H9 (cell line): ENCODE results near the gene RNF217. TPM values are rescaled to one million over a fixed set of nuclear protein-coding genes. Genes with fewer than 3 reads are reported as not detected.

Source experiments
- DNase-seq: peaks from one replicate; pipeline ENCODE4 v3.0.0-alpha.2; 2017
- H2AFZ ChIP-seq: one replicate; pipeline ENCODE4 v1.6.1; 2013; ENCODE audit warnings: mild to moderate bottlenecking, low read length, control low read depth, moderate library complexity
- H2AK5ac ChIP-seq: 2 replicates; pipeline ENCODE4 v1.6.1; 2013; ENCODE audit warnings: low read length, control low read depth, mixed read lengths; ENCODE audit not compliant: insufficient read length
- H2BK120ac ChIP-seq: one replicate; pipeline ENCODE4 v1.6.1; 2013; ENCODE audit warnings: low read depth, mild to moderate bottlenecking, low read length, control low read depth, inconsistent platforms; ENCODE audit not compliant: poor library complexity, severe bottlenecking
- H2BK12ac ChIP-seq: 2 replicates; pipeline ENCODE4 v1.6.1; 2013; ENCODE audit warnings: low read length, control low read depth, mixed read lengths, low read depth; ENCODE audit not compliant: insufficient read length
- H2BK15ac ChIP-seq: 2 replicates; pipeline ENCODE4 v1.6.1; 2013; ENCODE audit warnings: low read depth, low read length, control low read depth
- H2BK20ac ChIP-seq: one replicate; pipeline ENCODE4 v1.6.1; 2013; ENCODE audit warnings: low read depth, mild to moderate bottlenecking, low read length, control low read depth, inconsistent platforms; ENCODE audit not compliant: poor library complexity, severe bottlenecking
- H2BK5ac ChIP-seq: 2 replicates; pipeline ENCODE4 v1.6.1; 2013; ENCODE audit warnings: low read length, control low read depth, mixed read lengths; ENCODE audit not compliant: insufficient read length
- H3K14ac ChIP-seq: 2 replicates; pipeline ENCODE4 v1.6.1; 2013; ENCODE audit warnings: low read length, control low read depth; ENCODE audit not compliant: insufficient read depth
- H3K18ac ChIP-seq: 2 replicates; pipeline ENCODE4 v1.6.1; 2013; ENCODE audit warnings: low read depth, mild to moderate bottlenecking, mixed read lengths, low read length, control low read depth; ENCODE audit not compliant: insufficient read length
- H3K23ac ChIP-seq: 2 replicates; pipeline ENCODE4 v1.6.1; 2013; ENCODE audit warnings: low read length, control low read depth, mixed read lengths, low read depth; ENCODE audit not compliant: insufficient read length
- H3K23me2 ChIP-seq: 2 replicates; pipeline ENCODE4 v1.6.1; 2013; ENCODE audit warnings: low read depth, mild to moderate bottlenecking, mixed read lengths, low read length, control low read depth; ENCODE audit not compliant: insufficient read length, poor library complexity, severe bottlenecking
- H3K27ac ChIP-seq: 2 replicates; pipeline ENCODE4 v1.5.1; 2013; ENCODE audit warnings: low read length, control low read depth, mixed read lengths, low read depth; ENCODE audit not compliant: insufficient read length
- H3K27me3 ChIP-seq: 2 replicates; pipeline ENCODE4 v1.6.1; 2013; ENCODE audit warnings: low read length, control low read depth, inconsistent platforms; ENCODE audit not compliant: insufficient read depth
- H3K4ac ChIP-seq: 2 replicates; pipeline ENCODE4 v1.6.1; 2013; ENCODE audit warnings: low read depth, mild to moderate bottlenecking, control low read depth, inconsistent platforms, low read length, moderate library complexity
- H3K4me1 ChIP-seq: 2 replicates; pipeline ENCODE4 v1.6.1; 2013; ENCODE audit warnings: low read length, control low read depth, inconsistent platforms; ENCODE audit not compliant: insufficient read depth
- H3K4me2 ChIP-seq: 2 replicates; pipeline ENCODE4 v1.6.1; 2013; ENCODE audit warnings: low read length, control low read depth, mixed read lengths; ENCODE audit not compliant: insufficient read length, insufficient read depth
- H3K56ac ChIP-seq: 2 replicates; pipeline ENCODE4 v1.6.1; 2013; ENCODE audit warnings: low read depth, mild to moderate bottlenecking, mixed read lengths, low read length, control low read depth; ENCODE audit not compliant: insufficient read length
- H3K79me1 ChIP-seq: 2 replicates; pipeline ENCODE4 v1.6.1; 2013; ENCODE audit warnings: low read depth, mild to moderate bottlenecking, moderate library complexity, low read length, control low read depth, inconsistent platforms; ENCODE audit not compliant: insufficient read depth, poor library complexity, severe bottlenecking
- H3K79me2 ChIP-seq: 2 replicates; pipeline ENCODE4 v1.6.1; 2013; ENCODE audit warnings: low read length, control low read depth, inconsistent platforms; ENCODE audit not compliant: insufficient read depth
- H3K9ac ChIP-seq: 2 replicates; pipeline ENCODE4 v1.6.1; 2013; ENCODE audit warnings: low read length, control low read depth, mixed read lengths; ENCODE audit not compliant: insufficient read length; ENCODE audit errors: extremely low read depth
- H3K9me3 ChIP-seq: one replicate; pipeline ENCODE4 v1.6.1; 2013; ENCODE audit warnings: low read depth, low read length, inconsistent platforms; ENCODE audit not compliant: control insufficient read depth
- H3T11ph ChIP-seq: one replicate; pipeline ENCODE4 v1.6.1; 2013; ENCODE audit warnings: mild to moderate bottlenecking, low read length, control low read depth, inconsistent platforms
- H4K20me1 ChIP-seq: one replicate; pipeline ENCODE4 v1.6.1; 2013; ENCODE audit not compliant: control insufficient read depth, insufficient read length, insufficient read depth
- H4K5ac ChIP-seq: 2 replicates; pipeline ENCODE4 v1.6.1; 2013; ENCODE audit warnings: low read depth, mild to moderate bottlenecking, mixed read lengths, low read length, control low read depth; ENCODE audit not compliant: insufficient read length
- H4K8ac ChIP-seq: replicated peaks from 2 replicates; pipeline ENCODE4 v1.6.1; 2013; ENCODE audit warnings: low read length, control low read depth, mixed read lengths, low read depth; ENCODE audit not compliant: insufficient read length
- H4K91ac ChIP-seq: 2 replicates; pipeline ENCODE4 v1.6.1; 2013; ENCODE audit warnings: low read depth, mild to moderate bottlenecking, moderate library complexity, mixed read lengths, low read length, control low read depth; ENCODE audit not compliant: insufficient read length
- H3K27ac Mint-ChIP-seq, 3 experiments: 2 replicates in 2 of 3; 3 replicates in 1 of 3; pipeline ENCODE4 v1.8.0; 2020 to 2021; ENCODE audit warnings: mixed read lengths in 3 of 3, mild to moderate bottlenecking in 1 of 3, moderate library complexity in 1 of 3
- H3K27me3 Mint-ChIP-seq: 2 replicates; pipeline ENCODE4 v1.8.0; 2021; ENCODE audit warnings: low read depth, mild to moderate bottlenecking, moderate library complexity, mixed read lengths
- H3K36me3 Mint-ChIP-seq, 3 experiments: 2 replicates in 2 of 3; 3 replicates in 1 of 3; pipeline ENCODE4 v1.8.0; 2020 to 2021; ENCODE audit warnings: low read depth in 3 of 3, mixed read lengths in 3 of 3; ENCODE audit not compliant: insufficient read depth in 1 of 3
- H3K4me1 Mint-ChIP-seq, 2 experiments: 2 replicates each; pipeline ENCODE4 v1.8.0; 2020; ENCODE audit warnings: mixed read lengths in 2 of 2
- H3K4me3 Mint-ChIP-seq, 2 experiments: 2 replicates in 1 of 2; 3 replicates in 1 of 2; pipeline ENCODE4 v1.8.0; 2020 to 2021; ENCODE audit warnings: mild to moderate bottlenecking in 2 of 2, mixed read lengths in 2 of 2, moderate library complexity in 1 of 2
- H3K9me3 Mint-ChIP-seq, 2 experiments: 2 replicates in 1 of 2; 3 replicates in 1 of 2; pipeline ENCODE4 v1.8.0; 2020; ENCODE audit warnings: mild to moderate bottlenecking in 2 of 2, mixed read lengths in 2 of 2, moderate library complexity in 1 of 2
- CTCF ChIP-seq: fragments of 200-600 bp; sonication (generic); conservative IDR thresholded peaks from 3 replicates; pipeline ENCODE4 v1.8.0; 2021; ENCODE audit warnings: antibody characterized with exemption, mild to moderate bottlenecking
- WGBS: extraction: QIAGEN DNeasy Blood & Tissue Kit; methylation state at CpG from one replicate; pipeline ENCODE4 v1.1.7; 2013; ENCODE audit warnings: missing lambda C conversion rate, low lambda C conversion rate, mixed read lengths; ENCODE audit not compliant: insufficient read length; ENCODE audit errors: extremely low coverage; 5-methylcytosine and 5-hydroxymethylcytosine counted together
- total RNA-seq: library from RNA; stranded (reverse); gene quantifications from 2 replicates; pipeline ENCODE4 v1.2.1, GENCODE V29; 2021

Gene RNF217
- total RNA-seq, 1 experiment from 2014 or later = 9.6 TPM

DNA sequence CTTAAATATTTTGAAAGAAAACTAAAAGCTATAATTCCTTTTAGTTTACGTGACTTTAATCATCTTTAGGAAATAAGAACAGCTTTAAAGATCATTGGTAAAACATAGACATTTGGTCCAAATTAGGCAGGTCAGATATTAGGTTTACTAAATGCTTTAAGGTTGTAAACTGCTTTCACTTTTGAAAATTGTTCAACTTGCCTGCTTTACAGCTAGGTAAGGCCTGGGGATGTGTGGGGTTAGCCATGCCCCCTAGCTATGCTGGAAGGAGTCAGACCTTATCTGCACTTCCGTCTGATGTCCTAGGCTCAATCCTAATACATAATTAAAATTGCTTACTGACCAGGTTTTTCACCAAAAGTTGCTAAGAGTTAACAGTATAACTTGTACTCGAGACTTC is 160.8 kb downstream of the RNF217 start:
- Mint-ChIP-seq H3K4me1 (peaks cover 22 to 23% of the 10 kb centered on the region in 2 experiments), H3K9me3 (peaks cover 9 to 11% of the 10 kb centered on the region in 2 experiments; a peak in 4 of 5 replicates), H3K27ac (no peak overlapping the region), H3K36me3 (peaks cover 6 to 19% (median 7%) of the 10 kb centered on the region in 3 experiments), H3K4me3 (no peak overlapping the region), H3K27me3 (no peaks in the 10 kb centered on the region; the same call in 1 of the 2 replicates)
- no peaks in the 10 kb centered on the region for H3K27me3 ChIP-seq
- H3K23ac ChIP-seq = no peak overlapping the region
- no peaks in the 10 kb centered on the region for H3K4me1 ChIP-seq
- H3K9ac ChIP-seq = no peak overlapping the region
- H4K5ac ChIP-seq = no peak overlapping the region
- H3K9me3 ChIP-seq = no peaks in the 10 kb centered on the region
- no peak overlapping the region for H2BK20ac ChIP-seq
- no peaks in the 10 kb centered on the region for H3K23me2 ChIP-seq
- no peak overlapping the region for H3K4me2 ChIP-seq
- H4K8ac ChIP-seq = no peak overlapping the region
- no peak overlapping the region for H3K14ac ChIP-seq
- no peak overlapping the region for H3K4ac ChIP-seq
- H2BK12ac ChIP-seq = no peak overlapping the region
- no peak overlapping the region for H2AK5ac ChIP-seq
- no peak overlapping the region for H2BK120ac ChIP-seq
- no CpG with 5 or more reads among the region's 3 CpGs for WGBS
- no peaks in the 10 kb centered on the region for H4K20me1 ChIP-seq
- no peak overlapping the region for H3K18ac ChIP-seq
- H3K79me1 ChIP-seq = no peaks in the 10 kb centered on the region
- no peak overlapping the region for H2AFZ ChIP-seq
- H3K79me2 ChIP-seq = no peaks in the 10 kb centered on the region
- no peak overlapping the region for H3T11ph ChIP-seq
- no peak overlapping the region for H3K27ac ChIP-seq
- H3K56ac ChIP-seq = no peak overlapping the region
- no peak overlapping the region for H2BK15ac ChIP-seq
- no peak for DNase-seq
- H2BK5ac ChIP-seq = no peak overlapping the region
- TF ChIP-seq CTCF = no peak
- no peak overlapping the region for H4K91ac ChIP-seq
